H1 (cell line): ENCODE data around the gene CMYA5. TPM values are rescaled to one million over a fixed set of nuclear protein-coding genes. Genes with fewer than 3 reads are reported as not detected.

Source experiments
- CTCF ChIA-PET: fragments of 300-600 bp; sonication (Branson Sonifier 250); formaldehyde crosslinking; loops from one replicate; lab custom pipeline; 2021; ENCODE audit not compliant: partially characterized antibody; lab: Charles Lee
- POLR2A ChIA-PET: fragments of 300-600 bp; sonication (Branson Sonifier 250); formaldehyde crosslinking; loops from one replicate; lab custom pipeline; 2021; ENCODE audit warnings: inconsistent platforms; ENCODE audit not compliant: partially characterized antibody; lab: Charles Lee
- DNase-seq, 2 experiments: peaks; one replicate each; pipeline versions ENCODE4 v3.0.0 to v3.0.0-alpha.2; 2010 to 2022; ENCODE audit warnings: low spot score in 2 of 2, low read depth in 1 of 2, mixed read lengths in 1 of 2
- FAIRE-seq: peaks from 2 replicates; lab custom pipeline; 2011; peaks lifted over from hg19 to GRCh38; lab: Jason Lieb, UNC
- H2AFZ ChIP-seq: 2 replicates; pipeline ENCODE4 v1.8.1; 2012; ENCODE audit warnings: low read length, inconsistent platforms
- H2AK5ac ChIP-seq: 2 replicates; pipeline ENCODE4 v1.6.1; 2013; ENCODE audit warnings: low read depth, low read length
- H2BK120ac ChIP-seq: replicated peaks from 2 replicates; pipeline ENCODE3; 2013; ENCODE audit warnings: low read depth, low read length, inconsistent platforms
- H2BK12ac ChIP-seq: 2 replicates; pipeline ENCODE4 v1.6.1; 2013; ENCODE audit warnings: low read depth, low read length
- H2BK15ac ChIP-seq: 2 replicates; pipeline ENCODE4 v1.6.1; 2013; ENCODE audit warnings: low read length
- H2BK20ac ChIP-seq: 2 replicates; pipeline ENCODE4 v1.6.1; 2013; ENCODE audit warnings: low read length
- H2BK5ac ChIP-seq: 2 replicates; pipeline ENCODE4 v1.6.1; 2013; ENCODE audit warnings: low read depth, low read length
- H3K14ac ChIP-seq: 2 replicates; pipeline ENCODE4 v1.6.1; 2013; ENCODE audit warnings: inconsistent platforms; ENCODE audit not compliant: insufficient read length
- H3K18ac ChIP-seq: 2 replicates; pipeline ENCODE4 v1.6.1; 2013; ENCODE audit warnings: low read length; ENCODE audit errors: extremely low read depth
- H3K23ac ChIP-seq: 2 replicates; pipeline ENCODE4 v1.6.1; 2013; ENCODE audit warnings: inconsistent platforms; ENCODE audit not compliant: insufficient read length
- H3K23me2 ChIP-seq: 2 replicates; pipeline ENCODE4 v1.6.1; 2013; ENCODE audit warnings: low read depth, low read length
- H3K27ac ChIP-seq: 2 replicates; pipeline ENCODE4 v1.6.1; 2011; ENCODE audit warnings: low read depth, low read length, inconsistent platforms
- H3K27me3 ChIP-seq, 4 experiments: replicated peaks in 1 of 4; 1 replicate in 1 of 4; 2 replicates in 3 of 4; pipeline versions ENCODE4 v1.6.1 to v1.8.1; 2011 to 2013; ENCODE audit warnings: low read length in 3 of 4, mild to moderate bottlenecking in 3 of 4, inconsistent platforms in 2 of 4, mixed read lengths in 2 of 4, moderate library complexity in 1 of 4; ENCODE audit not compliant: control insufficient read depth in 3 of 4, insufficient read depth in 3 of 4; ENCODE audit errors: extremely low read depth in 1 of 4
- H3K36me3 ChIP-seq, 4 experiments: 2 replicates each; pipeline versions ENCODE4 v1.6.1 to v1.8.1; 2011 to 2013; ENCODE audit warnings: mild to moderate bottlenecking in 4 of 4, low read length in 3 of 4, moderate library complexity in 2 of 4, control low read depth in 1 of 4, inconsistent platforms in 1 of 4; ENCODE audit not compliant: insufficient read depth in 4 of 4, control insufficient read depth in 2 of 4
- H3K4ac ChIP-seq: replicated peaks from 2 replicates; pipeline ENCODE3; 2013; ENCODE audit warnings: low read length, low read depth, mixed read lengths, inconsistent platforms; ENCODE audit not compliant: insufficient read length
- H3K4me1 ChIP-seq, 4 experiments: replicated peaks in 1 of 4; 1 replicate in 1 of 4; 2 replicates in 3 of 4; pipeline versions ENCODE4 v1.6.1 to v1.8.1; 2011 to 2013; ENCODE audit warnings: low read length in 3 of 4, inconsistent platforms in 2 of 4, mixed read lengths in 1 of 4; ENCODE audit not compliant: insufficient read depth in 4 of 4, control insufficient read depth in 3 of 4
- H3K4me2 ChIP-seq, 2 experiments: 2 replicates each; pipeline versions ENCODE4 v1.6.1 to v1.8.1; 2011 to 2013; ENCODE audit warnings: low read depth in 2 of 2, low read length in 2 of 2, control low read depth in 1 of 2, inconsistent platforms in 1 of 2, mild to moderate bottlenecking in 1 of 2; ENCODE audit not compliant: insufficient read depth in 1 of 2
- H3K4me3 ChIP-seq, 4 experiments: fragments of 200-600, 300-600 bp in 1 of 4; sonication (generic), shearing (Covaris generic), sonication (Bioruptor Twin) in 1 of 4; 2 replicates each; pipeline versions ENCODE4 v1.5.1 to v1.8.1; 2011 to 2016; ENCODE audit warnings: low read length in 4 of 4, low read depth in 3 of 4, control low read depth in 2 of 4, inconsistent platforms in 2 of 4, mild to moderate bottlenecking in 2 of 4, mixed read lengths in 1 of 4, moderate library complexity in 1 of 4; ENCODE audit not compliant: insufficient read depth in 2 of 4; ENCODE audit errors: extremely low read depth in 1 of 4
- H3K56ac ChIP-seq: replicated peaks from 2 replicates; pipeline ENCODE3; 2013; ENCODE audit warnings: low read depth, mild to moderate bottlenecking, mixed read lengths, low read length, inconsistent platforms; ENCODE audit not compliant: insufficient read length
- H3K79me1 ChIP-seq: 2 replicates; pipeline ENCODE4 v1.6.1; 2013; ENCODE audit warnings: low read depth, low read length, control low read depth
- H3K79me2 ChIP-seq, 2 experiments: 2 replicates each; pipeline versions ENCODE4 v1.6.1 to v1.8.1; 2012 to 2013; ENCODE audit warnings: low read length in 2 of 2, mild to moderate bottlenecking in 2 of 2, inconsistent platforms in 1 of 2; ENCODE audit not compliant: insufficient read depth in 2 of 2, control insufficient read depth in 1 of 2
- H3K9ac ChIP-seq, 4 experiments: replicated peaks in 1 of 4; 1 replicate in 1 of 4; 2 replicates in 3 of 4; pipeline versions ENCODE4 v1.6.1 to v1.8.1; 2011 to 2013; ENCODE audit warnings: low read depth in 3 of 4, low read length in 3 of 4, control low read depth in 2 of 4, mild to moderate bottlenecking in 2 of 4, moderate library complexity in 2 of 4, inconsistent platforms in 1 of 4; ENCODE audit errors: extremely low read depth in 1 of 4
- H3K9me3 ChIP-seq, 2 experiments: 2 replicates each; pipeline versions ENCODE4 v1.6.1 to v1.8.1; 2012 to 2013; ENCODE audit warnings: mild to moderate bottlenecking in 2 of 2, moderate library complexity in 2 of 2, control low read depth in 1 of 2, inconsistent platforms in 1 of 2, low read depth in 1 of 2, low read length in 1 of 2, mixed read lengths in 1 of 2; ENCODE audit not compliant: insufficient read depth in 2 of 2
- H4K20me1 ChIP-seq, 2 experiments: replicated peaks in 1 of 2; 2 replicates each; pipeline versions ENCODE3 to v1.8.1; 2011 to 2013; ENCODE audit warnings: inconsistent platforms in 2 of 2, low read length in 2 of 2, mild to moderate bottlenecking in 1 of 2; ENCODE audit not compliant: insufficient read depth in 2 of 2, control insufficient read depth in 1 of 2
- H4K5ac ChIP-seq: 2 replicates; pipeline ENCODE4 v1.6.1; 2013; ENCODE audit warnings: low read length, low read depth, mixed read lengths, inconsistent platforms; ENCODE audit not compliant: insufficient read length
- H4K8ac ChIP-seq: 2 replicates; pipeline ENCODE4 v1.8.0; 2013; ENCODE audit warnings: mild to moderate bottlenecking, moderate library complexity, low read length, inconsistent platforms; ENCODE audit not compliant: insufficient read depth; ENCODE audit errors: extremely low read depth
- H4K91ac ChIP-seq: replicated peaks from 2 replicates; pipeline ENCODE3; 2013; ENCODE audit warnings: low read length, mixed read lengths, inconsistent platforms; ENCODE audit not compliant: insufficient read length
- ATF2 ChIP-seq: IDR thresholded peaks from 2 replicates; pipeline ENCODE4 v1.6.1; 2012; ENCODE audit warnings: low read length, inconsistent platforms
- CBX5 ChIP-seq: fragments of 300-800, 300-1000 bp; sonication (generic); IDR thresholded peaks from 2 replicates; pipeline ENCODE4 v1.7.1; 2016; ENCODE audit warnings: antibody characterized with exemption, low read length, low read depth
- CHD2 ChIP-seq: IDR thresholded peaks from 2 replicates; pipeline ENCODE4 v1.6.1; 2012; ENCODE audit warnings: low read length, improper control_type of control experiment
- CREB1 ChIP-seq: IDR thresholded peaks from 2 replicates; pipeline ENCODE4 v1.6.1; 2012; ENCODE audit warnings: inconsistent platforms
- MAX ChIP-seq: IDR thresholded peaks from 2 replicates; pipeline ENCODE4 v1.6.1; 2012; ENCODE audit warnings: inconsistent platforms
- NRF1 ChIP-seq: IDR thresholded peaks from 2 replicates; pipeline ENCODE4 v1.6.1; 2011; ENCODE audit warnings: mild to moderate bottlenecking, low read depth, low read length, improper control_type of control experiment
- RBBP5 ChIP-seq: IDR thresholded peaks from 2 replicates; pipeline ENCODE4 v1.7.1; 2012; ENCODE audit warnings: low read depth, mild to moderate bottlenecking, inconsistent platforms, low read length, moderate library complexity, borderline replicate concordance
- SP2 ChIP-seq: IDR thresholded peaks from 2 replicates; pipeline ENCODE4 v1.6.1; 2012; ENCODE audit warnings: mild to moderate bottlenecking, low read length, inconsistent platforms
- TAF1 ChIP-seq: IDR thresholded peaks from 2 replicates; pipeline ENCODE4 v1.6.1; 2011; ENCODE audit warnings: mild to moderate bottlenecking, low read depth, low read length
- WGBS, 2 experiments: shearing (Covaris generic) in 1 of 2; methylation state at CpG; one replicate each; pipeline versions ENCODE4 v1.1.6 to v1.1.7; 2013 to 2015; ENCODE audit warnings: low lambda C conversion rate in 2 of 2, mixed read lengths in 2 of 2, inconsistent platforms in 1 of 2, low coverage in 1 of 2, missing lambda C conversion rate in 1 of 2; ENCODE audit not compliant: insufficient replicate concordance in 2 of 2, insufficient coverage in 1 of 2, insufficient read length in 1 of 2; ENCODE audit errors: extremely low coverage in 1 of 2, missing lambda C conversion rate in 1 of 2; 5-methylcytosine and 5-hydroxymethylcytosine counted together
- polyA plus RNA-seq, 7 experiments: library from polyadenylated mRNA; depleted of rRNA in 3 of 7; stranded (reverse) in 5 of 7; unstranded in 2 of 7; fragments of >200 nt in 5 of 7; fragments of 200-250 nt in 2 of 7; gene quantifications; 1 replicate in 5 of 7; 2 replicates in 1 of 7; 4 replicates in 1 of 7; pipeline versions ENCODE4 v1.2.1 to v1.2.3, GENCODE V29; 2011 to 2013; ENCODE audit warnings: missing spikeins in 2 of 7, mixed read lengths in 2 of 7
- total RNA-seq: library from RNA; stranded (reverse); fragmentation: NEBNext Ultra II Directional; extraction: Animal tissue kit (Norgen Biotek cat#: 25700); gene quantifications from 2 replicates; pipeline ENCODE4 v1.2.1, GENCODE V29; 2021

The CMYA5 gene
- total and polyA plus RNA-seq, 2 of the 8 experiments (the other 6 are each of a cell fraction or from before 2014, with no cell fraction given) = 0.88 to 0.95 TPM

- Histone ChIP-seq H3K23ac (no peak overlapping the region), H2BK12ac (no peak overlapping the region), H4K8ac (no peak overlapping the region), H4K5ac (no peak overlapping the region), H2AK5ac (no peak overlapping the region), H4K20me1 (no peaks in the 10 kb centered on the region), H4K91ac (no peak overlapping the region), H3K79me2 (no peaks in the 10 kb centered on the region), H2BK15ac (no peak overlapping the region), H3K9me3 (no peaks in the 10 kb centered on the region; a peak in 1 of 4 replicates), H3K56ac (no peak overlapping the region), H3K4me2 (no peak overlapping the region), H3K36me3 (peaks cover 0 to 4% (median under 1%) of the 10 kb centered on the region in 4 experiments; a peak in 4 of 8 replicates), H2BK5ac (no peak overlapping the region), H3K18ac (no peak overlapping the region), H3K4me3 (no peak overlapping the region), H2AFZ (no peak overlapping the region), H3K4me1 (peaks cover 0 to 7% (median 1%) of the 10 kb centered on the region in 4 experiments; a peak in 3 of 7 replicates), H3K4ac (no peak overlapping the region), H3K14ac (no peak overlapping the region), H3K79me1 (no peaks in the 10 kb centered on the region), H3K27ac (no peak overlapping the region), H3K9ac (no peak overlapping the region), H2BK20ac (no peak overlapping the region), H3K23me2 (peaks cover 9% of the 10 kb centered on the region; the same call in 1 of the 2 replicates), H3K27me3 (no peaks in the 10 kb centered on the region; a peak in 1 of 7 replicates), H2BK120ac (no peak overlapping the region)
- ChIA-PET POLR2A (no interaction called here), CTCF (interaction anchor here (1.1 to 1.6 kb wide), 2 partner anchors 9 to 14 kb away, joined by 3 to 5 read pairs; no protein-coding TSS in a partner anchor)
- TF ChIP-seq ATF2 = no peak
- TF ChIP-seq MAX = no peak
- TF ChIP-seq SP2 = no peak
- TF ChIP-seq RBBP5 = no peak
- no peak for TF ChIP-seq CHD2
- no peak for TF ChIP-seq NRF1
- TF ChIP-seq CREB1 = no peak
- TF ChIP-seq CBX5 = no peak
- no peak for TF ChIP-seq TAF1
- 83% methylated on average over 1 of the region's 1 CpG; no CpG with 5 or more reads in 1 of the 2 experiments for WGBS, 2 experiments
- FAIRE-seq (no peak), DNase-seq (no peak)
Observed at GRCh38 chr5:79687889-79688288, 1.7 kb upstream of the CMYA5 start.
